Fibroblast of skin of left biceps (primary cell): Measurements from ENCODE around the gene NEDD4.
"Not testable (repeated sequence)": the region's sequence is repeated elsewhere in the genome, so short reads cannot be mapped to it uniquely, and the experiment has no call there.

ENCODE experiments used
- DNase-seq, 2 experiments: peaks; one replicate each; pipeline ENCODE4 v3.0.0-alpha.2; 2013; ENCODE audit warnings: low read depth in 2 of 2

The NEDD4 gene

DNA sequence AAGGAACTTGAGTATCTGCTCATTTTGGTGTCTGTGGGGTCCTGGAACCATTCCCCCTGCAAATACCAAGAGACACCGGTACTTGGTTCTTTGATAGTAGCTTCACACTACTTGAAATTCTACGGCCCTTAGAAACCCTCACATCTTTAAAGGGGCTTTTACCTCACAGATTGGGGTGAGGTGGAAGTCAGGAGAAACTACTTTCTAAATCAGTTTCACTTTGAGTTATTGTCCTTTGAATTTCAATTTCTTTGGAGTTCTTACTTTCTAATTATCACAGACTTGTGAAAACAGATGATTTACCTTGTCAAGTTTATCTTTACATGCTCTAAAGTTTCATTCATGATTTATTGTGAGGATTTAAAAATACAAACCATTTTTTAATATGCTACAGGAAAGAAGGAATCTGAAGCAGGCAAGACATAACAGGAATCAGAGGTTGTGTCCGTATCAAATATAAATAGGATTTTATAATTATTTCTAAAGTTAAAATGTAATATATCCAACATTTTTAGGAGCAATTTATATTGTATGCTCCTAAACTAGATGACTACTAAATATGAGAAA is 98.9 kb downstream of the NEDD4 start:
- DNase-seq = no peak

DNA sequence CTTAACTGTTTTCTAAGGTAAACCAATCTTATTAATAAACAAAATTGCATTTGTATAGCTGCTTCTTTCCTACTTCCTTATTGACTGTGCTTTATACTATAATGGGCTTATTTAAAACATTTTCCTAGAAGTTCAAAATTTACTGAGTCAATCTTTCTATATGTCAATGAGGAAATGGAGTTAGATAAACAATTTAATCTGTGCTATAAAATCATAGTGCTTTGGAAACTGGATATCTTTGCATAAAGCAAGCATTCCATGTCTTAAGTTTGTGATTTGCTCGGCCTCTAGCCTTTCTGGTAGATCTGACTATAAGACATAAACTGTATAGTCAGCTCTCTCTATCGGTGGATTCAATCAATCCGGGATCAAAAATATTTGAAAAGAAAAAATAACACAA is 99.6 kb downstream of the NEDD4 start:
- no peak for DNase-seq

- no peak for DNase-seq
These were observed 102.2 kb downstream of the NEDD4 start for GRCh38 chr15:55891196-55891595.

DNA sequence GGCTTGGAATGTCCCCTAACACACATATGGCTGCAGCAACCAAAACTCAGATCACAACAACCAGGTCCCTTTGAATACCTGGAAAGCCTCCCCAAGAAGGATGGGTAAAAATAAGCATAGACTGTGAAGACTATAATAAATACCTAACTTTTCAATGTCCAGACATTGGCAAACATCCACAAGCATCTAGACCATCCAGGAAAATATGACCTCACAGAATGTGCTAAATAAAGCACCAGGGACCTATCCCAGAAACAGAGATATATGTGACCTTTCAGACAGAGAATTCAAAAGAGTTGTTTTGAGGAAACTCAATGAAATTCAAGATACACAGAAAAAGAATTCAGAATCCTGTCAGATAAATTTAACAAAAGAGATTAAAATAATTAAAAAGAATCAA is 109.2 kb downstream of the NEDD4 start:
- DNase-seq = no peak

GRCh38 chr15:55879181-55879580 is 114.2 kb downstream of the NEDD4 start:
- DNase-seq = no peak

DNA sequence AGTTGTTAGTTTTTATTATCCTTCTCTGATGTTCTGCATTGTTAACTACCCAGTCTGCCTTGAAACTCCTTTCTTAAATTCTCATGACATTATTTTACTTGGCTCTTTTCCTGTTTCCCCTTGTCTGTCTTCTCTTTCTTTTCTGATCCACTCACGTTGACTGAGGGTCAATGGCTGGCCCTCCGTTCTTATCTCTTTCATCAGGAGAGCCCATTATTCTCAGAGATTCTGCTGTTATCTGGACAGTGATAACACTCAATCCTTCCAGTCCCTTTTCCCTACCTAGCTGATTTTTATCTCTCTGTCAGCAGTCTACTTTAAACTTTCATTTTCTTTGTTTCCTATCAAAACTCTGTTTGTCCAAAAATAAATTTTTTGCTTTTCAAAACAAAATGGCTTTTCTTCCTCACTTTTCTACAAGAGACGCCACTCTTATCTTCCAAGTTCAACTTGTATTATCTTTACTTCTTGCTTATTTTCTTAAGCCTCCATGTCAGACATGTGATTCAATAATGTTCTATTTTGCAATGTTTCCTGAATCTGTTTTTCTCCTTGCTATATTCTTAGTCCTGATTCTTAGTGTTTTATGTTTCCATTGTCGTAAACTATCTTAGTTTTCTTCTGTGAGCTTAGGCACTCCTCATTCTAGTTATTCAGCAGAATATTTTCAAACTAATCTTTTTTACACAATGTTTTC is 120.2 kb downstream of the NEDD4 start:
- no peak for DNase-seq

- DNase-seq = no peak
These were observed 120.9 kb downstream of the NEDD4 start for GRCh38 chr15:55872471-55872870.

DNA sequence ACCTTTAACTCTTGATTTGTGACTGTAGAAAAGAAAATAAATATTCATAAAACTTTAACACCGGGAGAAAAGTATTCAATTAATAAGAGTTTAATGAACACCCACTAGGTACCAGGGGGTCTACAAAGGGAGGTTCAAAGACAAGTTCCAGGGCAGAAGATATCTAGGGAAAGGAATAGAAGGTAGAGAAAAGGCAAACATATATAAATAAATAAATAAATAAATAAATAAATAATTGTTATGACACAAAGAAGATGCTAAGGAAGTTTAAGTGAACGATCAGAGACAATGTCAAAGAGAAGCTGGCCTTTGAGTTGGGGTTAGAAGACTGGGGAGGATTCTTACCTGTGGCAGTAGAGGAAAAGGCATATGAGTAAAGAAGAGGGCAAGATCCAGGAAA is 123.8 kb downstream of the NEDD4 start:
- no peak for DNase-seq

GRCh38 chr15:55868707-55869106 is 124.7 kb downstream of the NEDD4 start:
- DNase-seq = no peak

DNA sequence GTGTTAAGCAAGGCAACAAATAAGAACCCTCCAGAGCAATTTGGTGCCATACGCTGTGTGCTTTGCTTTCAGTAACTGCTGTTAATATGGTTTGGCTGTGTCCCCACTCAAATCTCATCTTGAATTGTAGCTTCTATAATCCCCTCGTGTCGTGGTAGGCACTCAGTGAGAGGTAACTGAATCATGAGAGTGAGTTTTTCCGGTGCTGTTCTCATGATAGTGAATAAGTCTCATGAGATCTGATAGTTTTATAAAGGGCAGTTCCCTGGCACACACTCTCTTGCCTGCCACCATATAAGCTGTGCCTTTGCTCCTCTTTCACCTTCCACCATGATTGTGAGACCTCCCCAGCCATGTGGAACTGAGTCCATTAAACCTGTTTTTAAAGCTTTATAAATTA is 125.1 kb downstream of the NEDD4 start:
- DNase-seq = not testable (repeated sequence)

DNA sequence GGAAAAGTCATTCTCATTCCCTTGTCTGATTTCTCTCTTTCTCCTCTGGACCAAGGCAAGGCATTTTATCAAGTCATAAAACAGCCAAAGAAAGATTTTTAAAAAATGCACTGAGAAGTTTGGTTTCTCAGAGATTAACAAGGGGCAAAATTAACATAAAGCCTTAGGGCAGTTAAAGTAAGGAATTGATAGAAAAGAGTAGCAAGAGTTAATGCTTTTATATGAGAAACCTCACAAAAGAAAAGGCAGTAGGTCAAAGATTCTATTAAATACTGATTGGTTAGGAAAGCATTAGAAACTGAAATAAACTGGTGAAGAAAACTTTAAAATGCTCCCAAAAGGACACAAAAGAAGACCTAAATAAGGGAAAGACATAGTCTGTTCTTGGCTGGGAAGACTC is 129.5 kb downstream of the NEDD4 start:
- DNase-seq = no peak

GRCh38 chr15:55861115-55861514 is 132.3 kb downstream of the NEDD4 start:
- no peak for DNase-seq

- DNase-seq = no peak
These were observed 132.9 kb downstream of the NEDD4 start for GRCh38 chr15:55860468-55860867.

DNA sequence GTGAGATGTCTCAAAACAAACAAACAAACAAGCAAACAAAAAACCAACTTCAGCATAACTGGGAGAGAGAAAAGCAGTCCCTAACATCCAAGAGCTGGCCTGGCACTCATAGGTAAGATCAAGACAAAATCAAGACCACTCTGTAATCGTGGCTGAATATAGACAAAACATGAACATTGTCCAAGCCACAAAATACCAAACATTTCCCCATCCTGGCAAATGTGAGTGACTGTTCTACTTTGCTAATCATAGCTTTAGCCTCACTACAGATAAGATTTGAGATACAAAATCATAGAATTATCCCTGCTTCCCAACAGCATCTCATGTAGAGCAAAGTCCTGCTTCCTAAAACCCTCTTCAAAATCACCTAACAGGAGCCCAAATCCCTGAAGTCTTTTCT is 133.7 kb downstream of the NEDD4 start:
- DNase-seq = peak in 1 of 2 experiments; percentile 2

- no peak for DNase-seq
These were observed 134.8 kb downstream of the NEDD4 start for GRCh38 chr15:55858661-55859060.

DNA sequence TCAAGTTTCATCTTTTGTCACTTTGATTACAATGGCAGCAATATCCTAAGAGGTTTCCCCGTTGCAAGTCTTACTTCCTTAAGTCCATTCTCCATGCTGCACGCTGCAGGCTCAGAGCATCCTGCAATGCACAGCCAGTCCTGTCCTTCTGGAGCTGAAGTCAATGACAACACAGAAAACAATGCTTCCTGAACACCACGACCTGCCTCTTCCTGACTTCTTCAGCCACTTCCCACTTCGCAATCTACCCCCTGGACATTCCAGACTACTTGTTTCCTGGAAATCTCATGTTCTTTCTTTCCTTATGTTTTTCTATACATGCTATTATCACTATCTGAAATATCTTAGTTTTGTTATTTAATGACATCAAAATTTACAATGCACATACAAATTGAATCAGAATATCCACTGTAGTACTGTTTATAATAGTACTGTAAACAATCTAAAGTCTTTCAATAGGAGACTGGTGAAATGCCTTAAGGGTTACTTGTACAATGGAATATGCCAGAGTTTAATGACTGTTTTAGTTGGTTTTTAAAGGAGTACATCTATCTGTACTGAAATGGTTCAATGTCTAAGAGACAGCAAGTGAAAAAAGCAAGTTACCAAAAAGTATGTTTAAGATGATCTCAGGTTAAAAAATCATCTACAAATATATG is 136.8 kb downstream of the NEDD4 start:
- DNase-seq = no peak

- DNase-seq = no peak
These were observed 140.3 kb downstream of the NEDD4 start for GRCh38 chr15:55853134-55853533.

DNA sequence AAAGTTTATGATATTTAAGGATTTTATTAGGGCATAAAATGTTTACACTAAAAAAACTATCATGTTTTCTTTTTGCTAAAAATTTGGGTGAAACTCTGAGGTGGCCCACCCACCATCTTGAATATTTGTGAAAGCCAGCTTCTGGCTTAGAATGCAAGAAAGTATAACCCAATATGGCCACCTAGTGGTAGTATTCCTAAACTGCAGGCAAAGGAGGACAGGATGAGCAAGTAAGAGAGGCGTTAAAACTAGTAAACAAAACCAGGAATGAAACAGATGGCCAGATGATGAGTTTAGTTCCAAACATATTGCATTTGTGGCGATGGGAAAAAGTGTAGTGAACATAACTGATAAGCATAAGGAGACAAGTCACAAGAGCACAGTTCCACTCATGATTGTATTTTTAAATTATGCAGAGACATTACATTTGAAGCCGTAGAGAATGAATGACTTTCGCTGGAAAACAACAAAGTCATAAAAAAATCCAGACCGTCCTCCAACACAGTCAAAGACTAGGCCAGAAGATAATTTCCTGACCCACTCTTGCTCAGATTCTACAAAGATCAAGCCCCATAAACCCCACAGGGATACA is 147.2 kb downstream of the NEDD4 start:
- DNase-seq = peak; percentile 53 to 59

- DNase-seq = not testable (repeated sequence)
These were observed 150.5 kb downstream of the NEDD4 start for GRCh38 chr15:55842897-55843296.

DNA sequence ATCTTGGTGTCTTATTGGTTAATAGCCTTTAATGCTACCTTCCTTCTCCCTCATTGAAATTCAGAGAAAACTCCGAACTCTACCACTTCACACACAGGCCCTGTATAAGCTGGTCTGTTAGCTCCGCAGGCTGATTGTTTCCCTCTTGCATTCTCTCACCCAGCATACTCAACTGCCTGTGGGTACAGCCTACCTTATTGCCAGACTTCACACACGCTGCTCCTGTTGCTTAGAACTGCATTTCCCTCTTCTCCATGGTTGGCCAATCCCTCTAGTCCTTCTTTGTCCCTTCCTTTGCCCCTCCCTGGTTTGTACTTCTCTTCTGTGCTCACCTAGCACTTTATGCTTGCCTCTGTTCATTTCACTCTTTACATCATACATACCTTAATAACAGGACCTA is 157.5 kb downstream of the NEDD4 start:
- no peak for DNase-seq

- no peak for DNase-seq
These were observed 159.1 kb downstream of the NEDD4 start for GRCh38 chr15:55834331-55834730.

GRCh38 chr15:55829826-55830225 is 163.6 kb downstream of the NEDD4 start:
- DNase-seq = no peak

DNA sequence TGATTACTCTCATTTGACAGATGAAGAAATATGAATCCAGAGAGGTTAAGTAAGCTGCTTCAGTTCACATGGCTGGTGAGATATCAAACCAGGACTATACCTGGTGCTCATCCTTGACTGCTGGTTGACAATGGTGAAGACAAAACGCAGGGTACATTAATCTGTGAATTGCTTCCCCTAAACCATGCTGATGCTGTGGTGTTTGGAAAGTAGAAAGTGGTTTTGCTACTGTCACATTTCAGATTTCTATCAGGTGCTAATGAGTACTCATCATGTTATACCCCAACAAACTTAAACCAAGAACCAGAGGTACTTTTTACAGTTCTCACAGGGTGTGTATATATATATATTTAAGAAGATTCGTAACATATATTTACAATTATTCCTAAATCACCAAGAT is 165.5 kb downstream of the NEDD4 start:
- DNase-seq = no peak
